WI38 (cell line): Measurements from ENCODE around the gene SLCO2B1.
A peak's percentile ranks its signal among the peaks of the same experiment; 100 is the strongest.

ENCODE experiments used
- H3K4me3 ChIP-seq: 2 replicates; pipeline ENCODE4 v1.5.1; 2011; ENCODE audit warnings: low read depth, mild to moderate bottlenecking, control low read depth, low read length
- TF ChIP-seq, protein P1 (sequence below): IDR thresholded peaks from 2 replicates; pipeline ENCODE4 v1.5.1; 2012; ENCODE audit warnings: low read depth, mild to moderate bottlenecking, control low read depth, low read length

SLCO2B1 gene

DNA sequence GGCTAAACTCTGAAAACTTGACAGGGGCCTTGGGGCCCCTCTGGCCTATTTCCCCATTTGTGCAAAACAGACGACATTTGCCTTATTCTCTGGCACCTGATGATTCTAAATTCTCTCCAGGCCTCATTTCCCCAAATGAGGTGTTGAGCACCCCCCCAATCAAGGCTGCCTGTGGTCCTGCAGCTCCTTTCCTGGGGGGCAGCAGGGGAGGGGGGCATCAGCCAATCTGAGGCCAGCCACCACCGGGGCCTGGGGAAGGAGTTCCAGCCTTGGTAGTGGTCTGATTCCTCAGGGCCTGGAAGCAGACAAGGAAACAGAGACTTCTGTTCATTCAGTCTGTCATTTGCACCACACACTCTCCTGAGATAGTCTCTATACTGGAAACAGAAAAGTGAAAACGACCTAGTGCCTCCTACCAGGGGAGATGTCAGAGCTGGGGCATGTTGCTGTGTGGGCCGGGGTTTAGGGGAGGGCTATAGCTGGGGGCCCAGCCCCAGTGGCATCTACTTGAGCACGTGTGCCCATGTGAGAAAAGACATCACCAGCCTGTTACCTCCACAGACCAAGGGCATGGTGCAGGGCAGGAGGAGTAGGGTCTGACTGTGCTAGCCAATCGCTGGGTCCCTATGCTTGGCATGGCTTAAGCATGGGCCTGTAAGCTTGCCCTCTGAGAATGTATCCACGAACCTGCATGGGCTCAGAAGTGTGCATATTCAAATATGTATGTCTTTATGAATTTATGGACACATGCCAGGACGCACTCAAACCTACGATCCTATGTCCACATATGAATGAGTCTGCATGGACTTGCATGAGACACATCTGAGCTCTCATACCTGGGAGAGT is 87.9 kb downstream of the SLCO2B1 start:
- H3K4me3 ChIP-seq, result no peak overlapping the region
- TF ChIP-seq, protein P1, sequence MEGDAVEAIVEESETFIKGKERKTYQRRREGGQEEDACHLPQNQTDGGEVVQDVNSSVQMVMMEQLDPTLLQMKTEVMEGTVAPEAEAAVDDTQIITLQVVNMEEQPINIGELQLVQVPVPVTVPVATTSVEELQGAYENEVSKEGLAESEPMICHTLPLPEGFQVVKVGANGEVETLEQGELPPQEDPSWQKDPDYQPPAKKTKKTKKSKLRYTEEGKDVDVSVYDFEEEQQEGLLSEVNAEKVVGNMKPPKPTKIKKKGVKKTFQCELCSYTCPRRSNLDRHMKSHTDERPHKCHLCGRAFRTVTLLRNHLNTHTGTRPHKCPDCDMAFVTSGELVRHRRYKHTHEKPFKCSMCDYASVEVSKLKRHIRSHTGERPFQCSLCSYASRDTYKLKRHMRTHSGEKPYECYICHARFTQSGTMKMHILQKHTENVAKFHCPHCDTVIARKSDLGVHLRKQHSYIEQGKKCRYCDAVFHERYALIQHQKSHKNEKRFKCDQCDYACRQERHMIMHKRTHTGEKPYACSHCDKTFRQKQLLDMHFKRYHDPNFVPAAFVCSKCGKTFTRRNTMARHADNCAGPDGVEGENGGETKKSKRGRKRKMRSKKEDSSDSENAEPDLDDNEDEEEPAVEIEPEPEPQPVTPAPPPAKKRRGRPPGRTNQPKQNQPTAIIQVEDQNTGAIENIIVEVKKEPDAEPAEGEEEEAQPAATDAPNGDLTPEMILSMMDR, result no peak

DNA sequence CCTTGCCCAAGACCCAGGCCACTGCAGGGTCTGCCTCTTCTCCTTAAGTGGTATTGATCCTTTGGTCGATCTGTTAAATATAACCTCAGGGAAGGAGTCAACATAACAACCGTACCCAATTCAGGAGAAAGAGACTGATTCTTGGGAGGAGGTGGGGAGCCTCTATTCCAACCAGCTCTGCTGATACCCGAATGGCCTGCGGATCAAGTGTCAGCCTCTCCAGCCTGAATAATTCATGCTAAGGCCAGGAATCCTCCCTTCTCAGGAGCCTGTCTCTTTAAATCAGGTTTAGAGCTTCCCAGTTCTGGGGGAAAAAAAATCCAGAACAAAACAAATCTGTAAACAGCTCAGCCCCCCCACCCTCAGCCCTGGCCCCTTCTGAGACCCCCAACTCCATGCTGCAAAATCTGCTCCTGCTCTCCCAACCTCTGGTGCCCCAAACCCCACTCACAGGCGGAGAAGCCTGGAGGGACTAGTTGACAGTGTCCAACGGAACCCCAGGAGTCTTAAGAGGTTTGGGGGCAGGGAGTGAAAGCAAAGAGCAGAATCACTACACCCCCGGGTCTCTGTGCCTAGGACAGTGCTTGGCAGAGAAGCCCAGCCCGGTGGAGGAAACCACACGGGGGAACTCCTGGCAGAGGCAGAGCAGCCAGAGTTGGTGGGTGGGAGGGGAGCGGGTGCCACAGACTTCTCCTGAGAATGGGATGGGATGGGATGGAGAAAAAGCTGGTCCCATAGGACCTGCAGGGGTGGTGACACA is 88.8 kb downstream of the SLCO2B1 start:
- TF ChIP-seq, protein P1, result no peak
- H3K4me3 ChIP-seq, result no peak overlapping the region

DNA sequence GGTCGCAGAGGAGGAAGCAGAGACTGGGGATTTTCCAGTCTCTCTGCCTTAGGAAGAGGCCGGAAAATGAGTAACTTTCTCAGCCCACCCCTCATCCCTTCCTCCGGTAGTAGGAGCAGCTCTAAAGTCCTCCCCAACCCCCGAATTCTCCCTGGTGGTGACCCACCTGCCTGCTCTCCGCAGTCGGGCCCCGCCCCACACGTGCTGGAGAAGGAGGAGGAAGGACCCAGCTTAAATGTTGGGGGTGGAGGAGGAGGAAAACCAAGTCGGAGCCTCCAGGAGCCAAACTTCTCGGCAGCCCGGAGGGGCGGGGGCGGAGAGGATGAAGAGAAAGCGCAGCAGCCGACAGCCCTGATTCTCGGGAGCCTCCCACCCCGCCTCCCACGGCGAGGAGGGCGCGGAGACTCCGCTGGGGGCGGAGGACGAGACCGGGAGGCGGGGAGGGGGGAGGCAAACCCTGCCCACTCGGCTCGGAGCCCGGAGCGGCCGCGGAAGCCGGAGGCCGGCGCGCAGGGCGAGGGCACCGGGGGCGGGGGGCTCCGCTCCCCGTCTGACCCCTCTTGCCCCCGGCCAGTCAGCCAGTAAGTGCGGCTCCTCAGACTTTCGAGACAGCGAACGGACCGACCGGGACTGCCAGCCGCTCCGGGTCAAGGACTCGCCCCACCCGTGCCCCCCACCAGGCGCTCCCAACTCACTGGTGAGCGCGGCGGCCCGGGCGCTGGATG is 89.6 kb downstream of the SLCO2B1 start, which contains the start of gene TPBGL:
Gene TPBGL (plus strand): TSS at position 464 of the 725 bp plus-strand sequence. CDS start 276 bp downstream, outside the sequence.
- peak within 1 kb of the TSS; percentile 17; the same call in 1 of the 2 replicates for H3K4me3 ChIP-seq
- TF ChIP-seq, protein P1, result no peak

DNA sequence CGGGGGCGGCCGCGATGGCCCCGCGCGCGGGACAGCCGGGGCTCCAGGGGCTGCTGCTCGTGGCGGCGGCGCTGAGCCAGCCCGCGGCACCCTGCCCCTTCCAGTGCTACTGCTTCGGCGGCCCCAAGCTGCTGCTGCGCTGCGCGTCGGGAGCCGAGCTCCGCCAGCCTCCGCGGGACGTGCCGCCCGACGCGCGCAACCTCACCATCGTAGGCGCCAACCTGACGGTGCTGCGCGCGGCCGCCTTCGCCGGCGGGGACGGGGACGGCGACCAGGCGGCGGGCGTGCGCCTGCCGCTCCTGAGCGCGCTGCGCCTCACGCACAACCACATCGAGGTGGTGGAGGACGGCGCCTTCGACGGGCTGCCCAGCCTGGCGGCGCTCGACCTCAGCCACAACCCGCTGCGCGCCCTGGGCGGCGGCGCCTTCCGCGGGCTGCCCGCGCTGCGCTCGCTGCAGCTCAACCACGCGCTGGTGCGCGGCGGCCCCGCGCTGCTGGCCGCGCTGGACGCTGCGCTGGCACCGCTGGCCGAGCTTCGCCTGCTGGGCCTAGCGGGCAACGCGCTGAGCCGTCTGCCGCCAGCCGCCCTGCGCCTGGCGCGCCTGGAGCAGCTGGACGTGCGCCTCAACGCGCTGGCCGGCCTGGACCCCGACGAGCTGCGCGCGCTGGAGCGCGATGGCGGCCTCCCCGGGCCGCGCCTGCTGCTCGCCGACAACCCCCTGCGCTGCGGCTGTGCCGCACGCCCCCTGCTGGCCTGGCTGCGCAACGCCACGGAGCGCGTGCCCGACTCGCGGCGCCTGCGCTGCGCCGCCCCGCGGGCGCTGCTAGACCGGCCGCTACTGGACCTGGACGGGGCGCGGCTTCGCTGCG is 90.4 kb downstream of the SLCO2B1 start:
- TF ChIP-seq, protein P1, result peak; percentile 36
- peak overlapping the region; percentile 42 for H3K4me3 ChIP-seq

DNA sequence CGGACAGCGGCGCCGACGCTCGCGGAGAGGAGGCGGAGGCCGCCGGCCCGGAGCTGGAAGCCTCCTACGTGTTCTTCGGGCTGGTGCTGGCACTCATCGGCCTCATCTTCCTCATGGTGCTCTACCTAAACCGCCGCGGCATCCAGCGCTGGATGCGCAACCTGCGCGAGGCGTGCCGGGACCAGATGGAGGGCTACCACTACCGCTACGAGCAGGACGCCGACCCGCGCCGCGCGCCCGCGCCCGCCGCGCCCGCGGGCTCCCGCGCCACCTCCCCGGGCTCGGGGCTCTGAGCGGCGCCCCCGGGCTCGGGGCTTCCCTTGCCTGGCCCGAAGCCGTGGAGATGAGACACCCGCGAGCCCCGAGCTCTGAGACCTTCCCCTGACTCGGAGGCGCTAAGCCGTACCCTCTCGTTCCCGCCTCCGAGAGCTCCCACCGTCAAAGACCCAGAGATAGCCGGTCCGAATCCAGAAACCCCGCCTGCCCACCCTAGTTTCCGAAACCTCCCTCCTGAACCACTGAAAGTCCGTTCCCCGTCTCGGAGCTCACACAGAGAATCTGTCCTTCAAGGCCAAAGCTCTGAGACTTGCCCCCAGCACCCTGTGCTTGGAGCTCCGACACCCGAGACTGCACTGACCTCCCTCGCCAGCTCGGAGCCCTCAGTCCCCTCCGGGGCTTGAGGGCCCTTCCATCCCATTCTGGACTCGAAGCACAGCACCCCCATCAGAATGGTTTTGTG is 91.2 kb downstream of the SLCO2B1 start:
- TF ChIP-seq, protein P1, result no peak
- peak overlapping the region; percentile 42 for H3K4me3 ChIP-seq
